HepG2 (cell line): ENCODE measurements around the gene CDK18. TPM values are rescaled to one million over a fixed set of nuclear protein-coding genes. Genes with fewer than 3 reads are reported as not detected.

ENCODE experiments used
- ATF7-NPFF ChIP-seq: sonication (generic); formaldehyde crosslinking; IDR thresholded peaks from 2 replicates; pipeline ENCODE4 v1.8.1; 2023; ENCODE audit warnings: mild to moderate bottlenecking, low read depth, missing genetic modification reagents, moderate library complexity
- GABPA ChIP-seq, 2 experiments: IDR thresholded peaks; 2 replicates each; pipeline ENCODE4 v1.6.1; 2011 to 2016; ENCODE audit warnings: low read depth in 2 of 2, low read length in 1 of 2, missing biosample characterization in 1 of 2, missing genetic modification characterization in 1 of 2
- GABPB1 ChIP-seq: IDR thresholded peaks from 2 replicates; pipeline ENCODE4 v1.6.1; 2016; ENCODE audit warnings: mild to moderate bottlenecking, missing genetic modification reagents, moderate library complexity, missing compliant biosample characterization
- HNF4G ChIP-seq, 2 experiments: sonication (generic) in 1 of 2; formaldehyde crosslinking in 1 of 2; IDR thresholded peaks; 2 replicates each; pipeline versions ENCODE4 v1.4.0 to v1.6.1; 2011 to 2020; ENCODE audit warnings: borderline replicate concordance in 2 of 2, low read depth in 2 of 2, mild to moderate bottlenecking in 2 of 2, low read length in 1 of 2, missing genetic modification reagents in 1 of 2, moderate library complexity in 1 of 2
- JUN ChIP-seq: sonication (generic); formaldehyde crosslinking; IDR thresholded peaks from 2 replicates; pipeline ENCODE4 v1.4.0; 2020; ENCODE audit warnings: mild to moderate bottlenecking, missing genetic modification reagents
- MYC ChIP-seq: sonication (generic); formaldehyde crosslinking; IDR thresholded peaks from 2 replicates; pipeline ENCODE4 v1.9.0; 2021; ENCODE audit warnings: missing genetic modification reagents, borderline replicate concordance
- NCOA5 ChIP-seq: sonication (generic); formaldehyde crosslinking; IDR thresholded peaks from 2 replicates; pipeline ENCODE4 v1.4.0; 2020; ENCODE audit warnings: missing genetic modification reagents
- NR1H2 ChIP-seq: sonication (generic); formaldehyde crosslinking; IDR thresholded peaks from 2 replicates; pipeline ENCODE4 v1.8.1; 2022; ENCODE audit warnings: low read depth, missing genetic modification reagents, borderline replicate concordance
- SIX1 ChIP-seq: sonication (generic); formaldehyde crosslinking; IDR thresholded peaks from 2 replicates; pipeline ENCODE4 v1.4.0; 2020; ENCODE audit warnings: missing genetic modification reagents, borderline replicate concordance
- SIX4 ChIP-seq: sonication (generic); formaldehyde crosslinking; IDR thresholded peaks from 2 replicates; pipeline ENCODE4 v1.4.0; 2020; ENCODE audit warnings: missing genetic modification reagents
- SP5 ChIP-seq: IDR thresholded peaks from 2 replicates; pipeline ENCODE4 v1.6.1; 2016; ENCODE audit warnings: low read depth, borderline replicate concordance
- ZBTB8A ChIP-seq: sonication (generic); formaldehyde crosslinking; IDR thresholded peaks from 2 replicates; pipeline ENCODE4 v1.4.0; 2020; ENCODE audit warnings: mild to moderate bottlenecking, low read depth, missing genetic modification reagents, borderline replicate concordance
- ZNF30 ChIP-seq: sonication (generic); formaldehyde crosslinking; IDR thresholded peaks from 2 replicates; pipeline ENCODE4 v1.5.0; 2020; ENCODE audit warnings: mild to moderate bottlenecking, missing genetic modification reagents
- ZNF329 ChIP-seq: sonication (generic); formaldehyde crosslinking; IDR thresholded peaks from 2 replicates; pipeline ENCODE4 v1.9.0; 2021; ENCODE audit warnings: low read depth, mild to moderate bottlenecking, missing genetic modification reagents
- ZNF713 ChIP-seq: sonication (generic); formaldehyde crosslinking; IDR thresholded peaks from 2 replicates; pipeline ENCODE4 v1.4.0; 2020; ENCODE audit warnings: mild to moderate bottlenecking, missing genetic modification reagents
- ZNF761 ChIP-seq: sonication (generic); formaldehyde crosslinking; conservative IDR thresholded peaks from 2 replicates; pipeline ENCODE4 v1.4.0; 2020; ENCODE audit warnings: mild to moderate bottlenecking, missing genetic modification reagents
- ZNF782 ChIP-seq: sonication (generic); formaldehyde crosslinking; IDR thresholded peaks from 2 replicates; pipeline ENCODE4 v1.4.0; 2020; ENCODE audit warnings: missing genetic modification reagents, mild to moderate bottlenecking, borderline replicate concordance
- ZSCAN29 ChIP-seq: sonication (generic); formaldehyde crosslinking; conservative IDR thresholded peaks from 2 replicates; pipeline ENCODE4 v1.4.0; 2020; ENCODE audit warnings: mild to moderate bottlenecking, missing genetic modification reagents
- polyA plus RNA-seq, 8 experiments: library from polyadenylated mRNA; depleted of rRNA in 3 of 8; stranded (reverse) in 7 of 8; unstranded in 1 of 8; fragments of >200 nt; fragmentation: Illumina TruSeq in 4 of 8; extraction: Trizol in 4 of 8; gene quantifications; 2 replicates each; pipeline versions ENCODE4 v1.2.1 to v1.2.3, GENCODE V29; 2011 to 2016; ENCODE audit warnings: low read depth in 4 of 8, missing spikeins in 1 of 8, mixed read lengths in 1 of 8; ENCODE audit not compliant: insufficient read depth in 1 of 8
- total RNA-seq, 5 experiments: library from RNA; depleted of rRNA; stranded (reverse); fragments of >200 nt; fragmentation: Illumina TruSeq; extraction: Trizol; gene quantifications; 2 replicates each; pipeline ENCODE4 v1.2.3, GENCODE V29; 2016; ENCODE audit warnings: low read depth in 1 of 5
- TF ChIP-seq, protein P1 (sequence below): sonication (generic); formaldehyde crosslinking; IDR thresholded peaks from 2 replicates; pipeline ENCODE4 v1.4.0; 2020; ENCODE audit warnings: missing genetic modification reagents
- TF ChIP-seq, protein P2 (sequence below): IDR thresholded peaks from 2 replicates; pipeline ENCODE4 v1.6.1; 2016; ENCODE audit warnings: missing genetic modification reagents, missing compliant biosample characterization
- TF ChIP-seq, protein P3 (sequence below): sonication (generic); formaldehyde crosslinking; IDR thresholded peaks from 2 replicates; pipeline ENCODE4 v1.4.0; 2020; ENCODE audit warnings: missing genetic modification reagents
- TF ChIP-seq, protein P4 (sequence below): IDR thresholded peaks from 2 replicates; pipeline ENCODE4 v1.6.1; 2016; ENCODE audit warnings: low read depth
- TF ChIP-seq, protein P5 (sequence below): sonication (generic); formaldehyde crosslinking; IDR thresholded peaks from 2 replicates; pipeline ENCODE4 v1.8.0; 2023; ENCODE audit warnings: mild to moderate bottlenecking, missing genetic modification reagents

The CDK18 gene
- total and polyA plus RNA-seq, 2 of the 13 experiments (the other 11 are each of a cell fraction or from before 2014, with no cell fraction given) = 6.4 to 38.8 TPM

DNA sequence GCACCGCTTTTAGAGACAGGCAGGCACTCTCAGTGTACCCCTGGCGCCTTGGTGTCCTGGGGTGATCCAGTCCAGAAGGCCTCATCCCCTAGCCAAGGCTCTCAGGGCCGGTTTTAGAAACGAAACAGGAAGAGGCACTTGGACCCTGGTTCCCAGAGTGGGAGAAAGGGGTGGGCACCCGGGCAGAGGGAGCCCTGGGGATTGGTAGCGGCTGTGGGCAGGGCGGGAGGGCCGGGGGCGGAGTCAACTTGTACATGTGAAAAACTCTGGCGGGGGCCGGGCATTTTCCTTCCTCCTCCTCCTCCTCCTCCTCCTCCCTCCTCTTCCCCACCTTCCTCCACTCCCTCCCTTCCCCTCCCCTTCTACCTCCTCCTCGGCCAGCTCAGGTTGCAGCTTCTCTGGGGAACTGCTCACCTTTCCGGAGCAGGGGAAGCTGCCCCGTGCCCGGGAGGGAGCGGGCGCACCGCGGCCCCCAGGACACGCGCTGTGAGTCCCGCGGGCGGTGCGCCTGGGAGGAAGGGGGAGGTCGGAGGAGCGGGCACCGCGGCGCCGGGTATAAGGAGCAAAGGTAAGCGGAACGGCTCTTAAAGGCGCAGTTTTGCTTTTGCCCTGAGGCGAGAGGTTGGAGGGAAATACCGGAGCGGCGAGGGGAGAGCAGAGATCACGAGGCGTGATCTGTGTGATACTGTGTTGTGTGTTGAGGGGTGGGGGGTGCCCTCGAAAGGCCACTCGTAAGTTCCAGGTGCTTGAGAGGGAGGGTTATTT lies at the start of gene CDK18 (continued):
- TF ChIP-seq ZSCAN29 (CRISPR knock-in tag) (peak; percentile 11; the same call in 1 of the 2 replicates), ZBTB8A (CRISPR knock-in tag) (no peak), NCOA5 (CRISPR knock-in tag) (no peak), GABPB1 (CRISPR knock-in tag) (peak; percentile 63), HNF4G (IDR thresholded peaks at IDR 0.05; ENCODE audit: borderline replicate concordance, low read depth, low read length) (peak; percentile 4; the same call in 1 of the 2 replicates), HNF4G (CRISPR knock-in tag; IDR thresholded peaks at IDR 0.05; ENCODE audit: borderline replicate concordance, low read depth) (no peak; the same call in 1 of the 2 replicates), ZNF30 (CRISPR knock-in tag) (no peak), SP5 (CRISPR knock-in tag) (no peak), GABPA (IDR thresholded peaks at IDR 0.05; ENCODE audit: low read depth, low read length) (no peak), GABPA (CRISPR knock-in tag; IDR thresholded peaks at IDR 0.05; ENCODE audit: low read depth) (peak; percentile 67; the same call in 1 of the 2 replicates), MYC (CRISPR knock-in tag) (peak; percentile 67; the same call in 1 of the 2 replicates), SIX1 (no peak), NR1H2 (no peak), SIX4 (CRISPR knock-in tag) (0 out of 2 replicates have a peak, but pooled peaks have one; percentile 54), JUN (CRISPR knock-in tag) (no peak), ZNF329 (no peak), ZNF761 (CRISPR knock-in tag) (no peak; the same call in 1 of the 2 replicates), ATF7-NPFF (CRISPR knock-in tag) (no peak), ZNF713 (CRISPR knock-in tag) (peak; percentile 18; the same call in 1 of the 2 replicates), ZNF782 (no peak)
- TF ChIP-seq, protein P1, sequence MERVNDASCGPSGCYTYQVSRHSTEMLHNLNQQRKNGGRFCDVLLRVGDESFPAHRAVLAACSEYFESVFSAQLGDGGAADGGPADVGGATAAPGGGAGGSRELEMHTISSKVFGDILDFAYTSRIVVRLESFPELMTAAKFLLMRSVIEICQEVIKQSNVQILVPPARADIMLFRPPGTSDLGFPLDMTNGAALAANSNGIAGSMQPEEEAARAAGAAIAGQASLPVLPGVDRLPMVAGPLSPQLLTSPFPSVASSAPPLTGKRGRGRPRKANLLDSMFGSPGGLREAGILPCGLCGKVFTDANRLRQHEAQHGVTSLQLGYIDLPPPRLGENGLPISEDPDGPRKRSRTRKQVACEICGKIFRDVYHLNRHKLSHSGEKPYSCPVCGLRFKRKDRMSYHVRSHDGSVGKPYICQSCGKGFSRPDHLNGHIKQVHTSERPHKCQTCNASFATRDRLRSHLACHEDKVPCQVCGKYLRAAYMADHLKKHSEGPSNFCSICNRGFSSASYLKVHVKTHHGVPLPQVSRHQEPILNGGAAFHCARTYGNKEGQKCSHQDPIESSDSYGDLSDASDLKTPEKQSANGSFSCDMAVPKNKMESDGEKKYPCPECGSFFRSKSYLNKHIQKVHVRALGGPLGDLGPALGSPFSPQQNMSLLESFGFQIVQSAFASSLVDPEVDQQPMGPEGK = peak; percentile 87
- TF ChIP-seq, protein P2, sequence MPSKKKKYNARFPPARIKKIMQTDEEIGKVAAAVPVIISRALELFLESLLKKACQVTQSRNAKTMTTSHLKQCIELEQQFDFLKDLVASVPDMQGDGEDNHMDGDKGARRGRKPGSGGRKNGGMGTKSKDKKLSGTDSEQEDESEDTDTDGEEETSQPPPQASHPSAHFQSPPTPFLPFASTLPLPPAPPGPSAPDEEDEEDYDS (CRISPR knock-in tag) = peak; percentile 61; the same call in 1 of the 2 replicates
- TF ChIP-seq, protein P3, sequence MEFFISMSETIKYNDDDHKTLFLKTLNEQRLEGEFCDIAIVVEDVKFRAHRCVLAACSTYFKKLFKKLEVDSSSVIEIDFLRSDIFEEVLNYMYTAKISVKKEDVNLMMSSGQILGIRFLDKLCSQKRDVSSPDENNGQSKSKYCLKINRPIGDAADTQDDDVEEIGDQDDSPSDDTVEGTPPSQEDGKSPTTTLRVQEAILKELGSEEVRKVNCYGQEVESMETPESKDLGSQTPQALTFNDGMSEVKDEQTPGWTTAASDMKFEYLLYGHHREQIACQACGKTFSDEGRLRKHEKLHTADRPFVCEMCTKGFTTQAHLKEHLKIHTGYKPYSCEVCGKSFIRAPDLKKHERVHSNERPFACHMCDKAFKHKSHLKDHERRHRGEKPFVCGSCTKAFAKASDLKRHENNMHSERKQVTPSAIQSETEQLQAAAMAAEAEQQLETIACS (CRISPR knock-in tag) = no peak
- TF ChIP-seq, protein P4, sequence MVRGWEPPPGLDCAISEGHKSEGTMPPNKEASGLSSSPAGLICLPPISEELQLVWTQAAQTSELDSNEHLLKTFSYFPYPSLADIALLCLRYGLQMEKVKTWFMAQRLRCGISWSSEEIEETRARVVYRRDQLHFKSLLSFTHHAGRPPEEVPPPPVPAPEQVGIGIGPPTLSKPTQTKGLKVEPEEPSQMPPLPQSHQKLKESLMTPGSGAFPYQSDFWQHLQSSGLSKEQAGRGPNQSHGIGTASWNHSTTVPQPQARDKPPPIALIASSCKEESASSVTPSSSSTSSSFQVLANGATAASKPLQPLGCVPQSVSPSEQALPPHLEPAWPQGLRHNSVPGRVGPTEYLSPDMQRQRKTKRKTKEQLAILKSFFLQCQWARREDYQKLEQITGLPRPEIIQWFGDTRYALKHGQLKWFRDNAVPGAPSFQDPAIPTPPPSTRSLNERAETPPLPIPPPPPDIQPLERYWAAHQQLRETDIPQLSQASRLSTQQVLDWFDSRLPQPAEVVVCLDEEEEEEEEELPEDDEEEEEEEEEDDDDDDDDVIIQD = no peak
- TF ChIP-seq, protein P5, sequence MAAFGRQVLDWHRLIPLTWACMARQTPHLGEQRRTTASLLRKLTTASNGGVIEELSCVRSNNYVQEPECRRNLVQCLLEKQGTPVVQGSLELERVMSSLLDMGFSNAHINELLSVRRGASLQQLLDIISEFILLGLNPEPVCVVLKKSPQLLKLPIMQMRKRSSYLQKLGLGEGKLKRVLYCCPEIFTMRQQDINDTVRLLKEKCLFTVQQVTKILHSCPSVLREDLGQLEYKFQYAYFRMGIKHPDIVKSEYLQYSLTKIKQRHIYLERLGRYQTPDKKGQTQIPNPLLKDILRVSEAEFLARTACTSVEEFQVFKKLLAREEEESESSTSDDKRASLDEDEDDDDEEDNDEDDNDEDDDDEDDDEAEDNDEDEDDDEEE (CRISPR knock-in tag) = peak; percentile 76
